Measurements from ENCODE around the gene SZRD1. TPM values are rescaled to one million over a fixed set of nuclear protein-coding genes. Genes with fewer than 3 reads are reported as not detected.
A peak's percentile ranks its signal among the peaks of the same experiment; 100 is the strongest.

Gene SZRD1
- 10 to 100 TPM; 59.0 to 77.4 (median 61.3) TPM for total RNA-seq

- peak within 1 kb of the TSS; percentile 79 to 89 (median 79) for H3K4me3 ChIP-seq
- no peaks in the 10 kb centered on the region for H3K9me3 ChIP-seq
- intact Hi-C loops (cut with DNase I; ENCODE audit: low total_unique reads) = no loop called here
- H3K27me3 ChIP-seq = no peaks in the 10 kb centered on the region
- TF ChIP-seq POLR2AphosphoS5 (IDR thresholded peaks at IDR 0.05) (peak in 1 of 3 donors; percentile 95), CTCF (IDR thresholded peaks at IDR 0.05) (no peak)
- DNase-seq (ENCODE audit: low spot score in 2 of 2) = peak; percentile 96 to 99
- no peaks in the 10 kb centered on the region for H3K4me1 ChIP-seq
- H3K36me3 ChIP-seq = no peaks in the 10 kb centered on the region
- H3K27ac ChIP-seq = peak within 1 kb of the TSS; percentile 97 to 99
Measured at GRCh38 chr1:16366722-16367257, at the start of gene SZRD1. Gene SZRD1, plus strand, starts transcription at chr1:16367242. Its CDS starts 16 bp downstream, at chr1:16367258.

GRCh38 chr1:16318555-16318954, 48.5 kb upstream of the SZRD1 start:
- no peak overlapping the region for H3K4me3 ChIP-seq

GRCh38 chr1:16321176-16321867, 45.7 kb upstream of the SZRD1 start:
- Histone ChIP-seq H3K4me1 (no peaks in the 10 kb centered on the region), H3K27me3 (no peaks in the 10 kb centered on the region), H3K4me3 (no peak overlapping the region), H3K9me3 (no peaks in the 10 kb centered on the region), H3K27ac (no peak overlapping the region), H3K36me3 (no peaks in the 10 kb centered on the region)
- no peak for TF ChIP-seq POLR2A (IDR thresholded peaks at IDR 0.05)
- TF ChIP-seq POLR2AphosphoS5 (IDR thresholded peaks at IDR 0.05) = no peak
- TF ChIP-seq CTCF (IDR thresholded peaks at IDR 0.05) = no peak
- intact Hi-C loops (cut with DNase I; ENCODE audit: low total_unique reads) = no loop called here
- no peak for DNase-seq (ENCODE audit: low spot score in 2 of 2)

More at GRCh38 chr1:16318555-16318954, 48.5 kb upstream of the SZRD1 start:
- H3K36me3 ChIP-seq = no peaks in the 10 kb centered on the region
- H3K27ac ChIP-seq = no peak overlapping the region
- H3K27me3 ChIP-seq = no peaks in the 10 kb centered on the region
- TF ChIP-seq POLR2AphosphoS5 (IDR thresholded peaks at IDR 0.05) (no peak), POLR2A (IDR thresholded peaks at IDR 0.05) (no peak), CTCF (IDR thresholded peaks at IDR 0.05) (no peak)
- no peaks in the 10 kb centered on the region for H3K4me1 ChIP-seq
- H3K9me3 ChIP-seq = no peaks in the 10 kb centered on the region
- intact Hi-C loops (cut with DNase I; ENCODE audit: low total_unique reads) = no loop called here
- DNase-seq (ENCODE audit: low spot score in 2 of 2) = no peak

- Histone ChIP-seq H3K4me1 (no peaks in the 10 kb centered on the region), H3K9me3 (no peaks in the 10 kb centered on the region), H3K27ac (no peak overlapping the region), H3K4me3 (no peak overlapping the region), H3K36me3 (no peaks in the 10 kb centered on the region), H3K27me3 (no peaks in the 10 kb centered on the region)
- TF ChIP-seq POLR2AphosphoS5 (IDR thresholded peaks at IDR 0.05) (no peak), POLR2A (IDR thresholded peaks at IDR 0.05) (no peak), CTCF (IDR thresholded peaks at IDR 0.05) (no peak)
- intact Hi-C loops (cut with DNase I; ENCODE audit: low total_unique reads) = no loop called here
- DNase-seq (ENCODE audit: low spot score in 2 of 2) = no peak
Measured at GRCh38 chr1:16324456-16324890, 42.6 kb upstream of the SZRD1 start.

DNA sequence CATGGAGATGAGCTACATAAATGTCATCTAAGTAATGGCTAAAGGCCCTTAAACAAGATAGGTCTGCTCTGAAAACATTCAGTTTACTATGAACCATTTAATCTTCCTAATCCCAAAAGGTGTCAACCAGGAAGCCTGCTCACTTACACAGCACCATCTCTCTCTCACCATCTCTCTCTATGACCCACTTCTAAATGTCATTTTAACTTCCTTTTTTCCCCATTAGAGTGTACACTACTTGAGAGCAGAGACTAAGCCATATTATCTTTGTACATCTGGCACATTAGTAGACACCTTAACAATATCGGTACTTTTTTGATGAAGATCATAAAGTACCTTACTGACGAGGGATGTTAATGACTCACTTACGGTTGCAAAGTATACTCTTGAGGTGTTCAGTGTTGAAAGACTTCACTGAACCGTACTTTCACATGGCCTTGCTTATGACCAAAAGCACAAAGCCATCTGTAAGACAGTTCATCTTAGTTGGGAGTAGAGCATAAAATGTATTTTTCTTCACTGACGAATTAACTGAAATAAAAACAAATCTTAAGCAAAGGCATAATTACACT, 40.1 kb upstream of the SZRD1 start:
- TF ChIP-seq CTCF (IDR thresholded peaks at IDR 0.05) (no peak), POLR2A (IDR thresholded peaks at IDR 0.05) (no peak), POLR2AphosphoS5 (IDR thresholded peaks at IDR 0.05) (no peak)
- Histone ChIP-seq H3K9me3 (no peaks in the 10 kb centered on the region), H3K27ac (no peak overlapping the region), H3K27me3 (no peaks in the 10 kb centered on the region), H3K4me1 (no peaks in the 10 kb centered on the region), H3K4me3 (no peak overlapping the region), H3K36me3 (no peaks in the 10 kb centered on the region)
- no peak for DNase-seq (ENCODE audit: low spot score in 2 of 2)
- intact Hi-C loops (cut with DNase I; ENCODE audit: low total_unique reads) = no loop called here

Measured in breast epithelium (tissue), 4 donors.